Measurements from ENCODE around the gene RPA3. TPM values are rescaled to one million over a fixed set of nuclear protein-coding genes. Genes with fewer than 3 reads are reported as not detected.

The RPA3 gene
- polyA plus RNA-seq, 1 experiment, result 22.9 TPM

DNA sequence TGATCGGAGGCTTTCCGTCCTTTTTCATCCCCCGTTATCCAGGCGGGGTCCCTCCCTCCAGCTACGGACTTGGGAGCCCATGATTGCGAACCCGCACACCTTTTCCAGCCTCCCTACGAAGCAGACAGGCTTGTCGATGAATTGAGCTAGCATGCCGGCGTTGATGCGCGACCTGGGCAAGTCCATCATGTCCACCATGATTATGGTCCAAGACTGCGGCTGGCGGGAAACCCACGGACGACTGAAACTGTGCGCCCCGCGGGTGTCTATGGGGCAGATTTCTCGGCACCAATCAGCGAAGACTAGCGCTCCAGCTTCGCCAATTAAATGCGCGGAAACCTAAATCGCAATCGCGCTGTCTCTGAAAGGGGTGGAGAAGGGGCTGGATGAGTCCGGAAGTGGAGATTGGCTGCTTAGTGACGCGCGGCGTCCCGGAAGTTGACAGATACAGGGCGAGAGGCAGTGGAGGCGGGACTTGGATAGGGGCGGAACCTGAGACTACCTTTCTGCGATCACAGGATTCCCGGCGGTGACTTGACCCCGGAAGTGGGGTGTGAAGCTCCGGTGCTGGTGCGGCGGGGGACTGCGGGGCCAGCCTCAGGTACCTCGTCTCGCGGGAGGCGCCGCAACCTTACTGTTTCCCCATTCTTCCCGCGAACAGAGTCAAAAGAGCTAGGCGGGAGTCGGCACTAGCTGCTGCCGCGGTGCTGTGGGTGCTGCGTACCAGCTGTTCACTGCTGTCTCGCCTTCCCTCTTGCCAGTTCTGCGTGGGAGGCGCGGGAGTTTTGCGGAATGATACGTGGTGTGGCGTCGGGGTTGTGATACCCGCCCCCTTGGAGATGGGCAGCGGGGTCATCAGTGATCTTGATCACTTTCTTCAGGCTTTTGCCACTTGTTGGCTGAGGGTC lies 77.9 kb downstream of the RPA3 start, which contains the start of gene UMAD1:
Gene UMAD1 (plus strand): TSS at position 532 of the 908 bp plus-strand sequence. CDS start 32,620 bp downstream, outside the sequence.
- H3K4me3 ChIP-seq (ENCODE audit: low read depth, low read length), result peak within 1 kb of the TSS; percentile 100
- no peaks in the 10 kb centered on the region for H3K27me3 ChIP-seq (ENCODE audit: control insufficient read depth, insufficient read depth, low read length)
- DNase-seq (ENCODE audit: low read depth, low spot score), result peak; percentile 95
- no peaks in the 10 kb centered on the region for H3K9me3 ChIP-seq (ENCODE audit: control insufficient read depth, insufficient read depth, low read length)
- TF ChIP-seq CTCF (IDR thresholded peaks at IDR 0.05; ENCODE audit: low read depth, low read length), result no peak
- POLR2A ChIA-PET, result interaction anchor here (0.6 kb wide), 1 partner anchor 16 kb away, joined by 3 read pairs; no protein-coding TSS in a partner anchor
- CTCF ChIA-PET, result interaction anchor here (1.0 to 4.0 kb wide), 7 partner anchors 28 to 577 kb away, joined by 3 to 19 read pairs (median 9); no protein-coding TSS in a partner anchor
- peak within 1 kb of the TSS; percentile 78 for H3K27ac ChIP-seq (ENCODE audit: low read depth, low read length)

- peak overlapping the region; percentile 100 for H3K4me3 ChIP-seq (ENCODE audit: low read depth, low read length)
- no peak for TF ChIP-seq CTCF (IDR thresholded peaks at IDR 0.05; ENCODE audit: low read depth, low read length)
- CTCF ChIA-PET, result interaction anchor here (1.0 to 4.0 kb wide), 7 partner anchors 27 to 577 kb away, joined by 3 to 19 read pairs (median 9); no protein-coding TSS in a partner anchor
- DNase-seq (ENCODE audit: low read depth, low spot score), result no peak
- POLR2A ChIA-PET, result no interaction called here
- H3K27me3 ChIP-seq (ENCODE audit: control insufficient read depth, insufficient read depth, low read length), result no peaks in the 10 kb centered on the region
- H3K9me3 ChIP-seq (ENCODE audit: control insufficient read depth, insufficient read depth, low read length), result no peaks in the 10 kb centered on the region
- H3K27ac ChIP-seq (ENCODE audit: low read depth, low read length), result no peak overlapping the region
These were observed 78.6 kb downstream of the RPA3 start for GRCh38 chr7:7639847-7640220.

- Histone ChIP-seq H3K27ac (ENCODE audit: low read depth, low read length) (no peak overlapping the region), H3K27me3 (ENCODE audit: control insufficient read depth, insufficient read depth, low read length) (no peaks in the 10 kb centered on the region), H3K9me3 (ENCODE audit: control insufficient read depth, insufficient read depth, low read length) (no peaks in the 10 kb centered on the region), H3K4me3 (ENCODE audit: low read depth, low read length) (peak overlapping the region; percentile 100)
- ChIA-PET POLR2A (no interaction called here), CTCF (interaction anchor here (1.0 to 4.0 kb wide), 6 partner anchors 27 to 550 kb away, joined by 3 to 19 read pairs (median 10); no protein-coding TSS in a partner anchor)
- TF ChIP-seq CTCF (IDR thresholded peaks at IDR 0.05; ENCODE audit: low read depth, low read length), result no peak
- DNase-seq (ENCODE audit: low read depth, low spot score), result no peak
These were observed 79.0 kb downstream of the RPA3 start for GRCh38 chr7:7639421-7639820.

DNA sequence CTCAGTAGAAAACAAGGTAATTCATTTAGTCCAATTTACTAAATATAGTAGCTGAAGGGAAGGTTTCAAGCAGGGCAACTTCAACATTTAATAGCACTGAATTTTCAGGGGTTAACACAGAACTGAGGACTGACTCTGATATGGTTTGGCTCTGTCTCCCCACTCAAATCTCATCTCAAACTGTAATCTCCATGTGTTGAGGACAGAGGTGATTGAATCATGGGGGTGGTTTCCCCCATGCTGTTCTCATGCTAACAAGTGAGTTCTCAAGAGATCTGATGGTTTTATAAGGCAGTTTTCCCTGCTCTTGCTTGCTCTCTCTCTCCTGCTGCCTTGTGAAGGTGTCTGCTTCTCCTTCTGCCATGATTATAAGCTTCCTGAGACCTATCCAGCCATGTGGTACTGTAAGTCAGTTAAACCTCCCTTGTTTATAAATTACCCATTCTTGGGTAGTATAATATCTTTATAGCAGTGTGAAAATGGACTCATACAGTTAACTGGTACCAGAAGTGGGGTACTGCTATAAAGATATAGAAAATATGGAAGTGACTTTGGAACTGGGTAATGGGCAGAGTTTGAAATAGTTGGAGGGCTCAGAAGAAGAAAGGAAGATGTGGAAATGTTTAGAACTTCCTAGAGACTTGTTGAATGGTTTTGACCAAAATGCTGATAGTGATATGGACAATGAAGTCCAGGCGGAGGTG lies 87.6 kb downstream of the RPA3 start:
- Histone ChIP-seq H3K4me3 (ENCODE audit: low read depth, low read length) (no peak overlapping the region), H3K27me3 (ENCODE audit: control insufficient read depth, insufficient read depth, low read length) (no peaks in the 10 kb centered on the region), H3K27ac (ENCODE audit: low read depth, low read length) (no peak overlapping the region), H3K9me3 (ENCODE audit: control insufficient read depth, insufficient read depth, low read length) (no peaks in the 10 kb centered on the region)
- no peak for DNase-seq (ENCODE audit: low read depth, low spot score)
- ChIA-PET POLR2A (no interaction called here), CTCF (no interaction called here)
- no peak for TF ChIP-seq CTCF (IDR thresholded peaks at IDR 0.05; ENCODE audit: low read depth, low read length)
